GM12892 (cell line): ENCODE measurements around the gene EQTN.
"Not testable (repeated sequence)": the region's sequence is repeated elsewhere in the genome, so short reads cannot be mapped to it uniquely, and the experiment has no call there.

ENCODE experiments used
- DNase-seq: peaks from one replicate; pipeline ENCODE4 v3.0.0; 2011; ENCODE audit not compliant: insufficient read length
- FAIRE-seq: peaks from 2 replicates; lab custom pipeline; 2011; peaks lifted over from hg19 to GRCh38; lab: Jason Lieb, UNC
- POLR2A ChIP-seq: IDR thresholded peaks from 2 replicates; pipeline ENCODE4 v1.6.1; 2011; ENCODE audit warnings: low read depth, low read length, control low read depth
- POLR2AphosphoS5 ChIP-seq: IDR thresholded peaks from 2 replicates; pipeline ENCODE4 v1.6.1; 2011; ENCODE audit warnings: low read depth, low read length, control low read depth
- TAF1 ChIP-seq: IDR thresholded peaks from 2 replicates; pipeline ENCODE4 v1.6.1; 2011; ENCODE audit warnings: low read depth, mild to moderate bottlenecking, control low read depth, low read length, borderline replicate concordance

Gene EQTN

DNA sequence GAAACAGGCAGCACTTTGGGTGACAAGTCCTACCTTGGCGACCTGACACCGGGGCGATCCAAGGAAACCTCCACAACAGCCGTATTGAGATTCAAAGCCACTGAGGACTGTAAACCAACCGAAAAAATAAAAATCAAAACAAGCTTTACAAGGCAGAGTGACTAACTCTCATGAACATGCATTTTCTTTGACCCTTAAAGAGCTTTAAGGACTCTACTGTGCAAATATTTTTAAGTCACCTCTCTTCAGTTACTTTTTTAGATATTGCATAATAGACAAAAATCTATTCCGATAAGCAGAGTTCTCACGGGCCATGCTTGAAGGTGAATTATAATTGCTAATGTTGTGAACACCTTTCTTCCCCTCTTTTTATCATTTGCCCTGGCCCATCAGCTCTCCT lies 38.3 kb downstream of the EQTN start:
- DNase-seq: no peak
- no peak for TF ChIP-seq TAF1
- no peak for TF ChIP-seq POLR2A
- TF ChIP-seq POLR2AphosphoS5: no peak
- no peak for FAIRE-seq

DNA sequence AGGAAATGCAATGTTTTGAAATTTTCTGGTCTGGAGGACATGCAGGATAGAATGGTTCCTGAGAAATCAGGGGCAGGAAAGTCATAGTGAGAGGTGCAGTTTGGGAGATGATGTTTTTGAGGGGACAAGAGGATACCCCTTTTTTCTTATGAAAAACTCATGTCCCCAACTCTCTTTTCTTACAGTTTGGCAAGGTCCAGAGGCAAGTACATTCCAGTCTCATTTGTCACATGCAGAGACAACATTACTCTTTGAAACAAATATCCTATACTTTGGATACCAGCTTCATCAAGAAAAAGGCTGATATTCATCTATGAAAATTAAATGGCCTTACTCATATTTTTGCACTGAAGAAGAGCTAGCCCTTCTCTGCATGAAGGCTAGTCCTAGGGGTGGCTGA lies 48.2 kb downstream of the EQTN start:
- no peak for FAIRE-seq
- no peak for TF ChIP-seq POLR2AphosphoS5
- no peak for TF ChIP-seq TAF1
- no peak for TF ChIP-seq POLR2A
- DNase-seq: no peak

DNA sequence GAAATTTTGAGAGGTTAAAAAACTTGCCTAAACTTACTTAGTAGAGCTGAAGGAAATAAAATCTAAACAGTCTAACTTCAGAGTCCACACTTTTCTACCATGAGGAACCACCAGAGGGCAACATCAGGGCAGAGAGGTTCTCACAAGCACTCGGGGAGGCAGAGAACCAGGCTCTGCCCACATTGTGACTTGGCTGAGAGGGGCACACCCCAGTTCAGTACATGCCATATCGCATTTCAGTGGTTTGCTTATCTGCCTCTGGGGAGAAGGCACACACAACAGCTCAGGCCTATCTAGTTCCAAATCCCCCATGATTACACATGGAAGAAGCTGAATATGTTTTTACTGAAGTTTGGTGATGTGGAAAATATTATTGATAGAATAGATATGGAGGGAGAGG lies 49.2 kb downstream of the EQTN start:
- FAIRE-seq (no peak), DNase-seq (no peak)
- TF ChIP-seq POLR2AphosphoS5 (no peak), TAF1 (no peak), POLR2A (no peak)

DNA sequence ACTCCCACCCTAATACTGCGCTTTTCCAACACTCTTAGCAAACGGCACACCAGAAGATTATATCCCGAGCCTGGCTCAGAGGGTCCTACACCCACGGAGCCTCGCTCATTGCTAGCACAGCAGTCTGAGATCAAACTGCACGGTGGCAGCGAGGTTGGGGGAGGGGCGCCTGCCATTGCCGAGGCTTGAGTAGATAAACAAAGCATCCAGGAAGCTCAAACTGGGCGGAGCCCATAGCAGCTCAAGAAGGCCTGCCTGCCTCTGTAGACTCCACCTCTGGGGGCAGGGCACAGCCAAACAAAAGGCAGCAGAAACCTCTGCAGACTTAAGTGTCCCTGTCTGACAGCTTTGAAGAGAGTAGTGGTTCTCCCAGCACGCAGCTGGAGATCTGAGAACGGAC lies 57.3 kb downstream of the EQTN start:
- FAIRE-seq: not testable (repeated sequence)

More for the DNA sequence above, 57.3 kb downstream of the EQTN start:
- DNase-seq: not testable (repeated sequence)
